HT-29 (cell line): Measurements from ENCODE around the gene CENPO. TPM values are rescaled to one million over a fixed set of nuclear protein-coding genes. Genes with fewer than 3 reads are reported as not detected.

Experiments used
- DNase-seq: peaks from one replicate; pipeline ENCODE4 v3.0.0-alpha.2; 2015; ENCODE audit warnings: low spot score
- total RNA-seq: library from RNA; depleted of rRNA; stranded (reverse); fragments of >200 nt; shearing (Covaris generic); gene quantifications from 2 replicates; pipeline ENCODE4 v1.2.3, GENCODE V29; 2014; rRNA removed

CENPO gene
- total RNA-seq, 1 experiment from 2014 or later: 24.2 TPM

- DNase-seq: no peak
Measured at GRCh38 chr2:24858996-24859395, 65.8 kb downstream of the CENPO start.

- DNase-seq: no peak
Measured at GRCh38 chr2:24859968-24860600, 66.9 kb downstream of the CENPO start.

GRCh38 chr2:24860631-24861030 lies 67.4 kb downstream of the CENPO start:
- no peak for DNase-seq

- no peak for DNase-seq
Measured at GRCh38 chr2:24861500-24861899, 68.3 kb downstream of the CENPO start.

- DNase-seq: no peak
Measured at GRCh38 chr2:24863641-24864040, 70.4 kb downstream of the CENPO start.

- DNase-seq: no peak
Measured at GRCh38 chr2:24866946-24867345, 73.7 kb downstream of the CENPO start.

- DNase-seq: no peak
Measured at GRCh38 chr2:24870440-24870839, 77.2 kb downstream of the CENPO start.

- no peak for DNase-seq
Measured at GRCh38 chr2:24870891-24871705, 77.9 kb downstream of the CENPO start.

- DNase-seq: no peak
Measured at GRCh38 chr2:24871852-24872333, 78.7 kb downstream of the CENPO start.

Other genes with a start within 250 kb of the CENPO start
- gene PTRHD1, start within 50 bp of the CENPO start, total RNA-seq: 57.9 and 58.1 TPM in 2 replicates
- gene ADCY3, start 126.8 kb downstream of the CENPO start, total RNA-seq: 78.1 and 80.7 TPM in 2 replicates
- gene DNAJC27, start 178.5 kb downstream of the CENPO start, total RNA-seq: 0.89 and 0.92 TPM in 2 replicates
- gene EFR3B, start 248.7 kb downstream of the CENPO start, total RNA-seq: 0.05 and 0.21 TPM in 2 replicates